ENCODE measurements around the gene TRA2A. TPM values are rescaled to one million over a fixed set of nuclear protein-coding genes. Genes with fewer than 3 reads are reported as not detected.

The TRA2A gene
- total RNA-seq, 4 donors from 2014 or later, result 42.7 to 91.3 (median 50.2) TPM

DNA sequence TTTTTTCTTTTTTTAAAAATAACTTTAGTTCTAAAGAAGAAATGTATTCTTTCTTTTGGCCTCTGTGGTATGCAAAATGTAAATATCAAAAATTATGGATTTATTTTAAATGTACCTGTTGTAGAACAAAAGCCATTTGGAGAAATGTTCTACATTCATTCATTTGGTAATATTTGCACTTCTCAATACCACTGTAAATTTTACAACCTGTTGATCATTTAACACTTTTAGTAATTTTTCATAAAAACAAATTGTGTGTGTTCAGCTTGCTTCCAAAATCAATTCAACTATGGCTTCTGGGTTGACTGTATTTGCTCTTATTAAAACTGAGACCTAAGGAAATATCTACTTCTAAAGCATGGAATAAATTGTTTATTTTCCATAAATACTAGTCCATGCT, 59.2 kb downstream of the TRA2A start:
- TF ChIP-seq CTCF (IDR thresholded peaks at IDR 0.05; ENCODE audit: low read depth), result no peak

GRCh38 chr7:23472046-23472445, 59.7 kb downstream of the TRA2A start:
- no peak for TF ChIP-seq CTCF (IDR thresholded peaks at IDR 0.05; ENCODE audit: low read depth)

- no peak for TF ChIP-seq CTCF (IDR thresholded peaks at IDR 0.05; ENCODE audit: low read depth)
Observed at GRCh38 chr7:23471106-23471859, 60.5 kb downstream of the TRA2A start.

DNA sequence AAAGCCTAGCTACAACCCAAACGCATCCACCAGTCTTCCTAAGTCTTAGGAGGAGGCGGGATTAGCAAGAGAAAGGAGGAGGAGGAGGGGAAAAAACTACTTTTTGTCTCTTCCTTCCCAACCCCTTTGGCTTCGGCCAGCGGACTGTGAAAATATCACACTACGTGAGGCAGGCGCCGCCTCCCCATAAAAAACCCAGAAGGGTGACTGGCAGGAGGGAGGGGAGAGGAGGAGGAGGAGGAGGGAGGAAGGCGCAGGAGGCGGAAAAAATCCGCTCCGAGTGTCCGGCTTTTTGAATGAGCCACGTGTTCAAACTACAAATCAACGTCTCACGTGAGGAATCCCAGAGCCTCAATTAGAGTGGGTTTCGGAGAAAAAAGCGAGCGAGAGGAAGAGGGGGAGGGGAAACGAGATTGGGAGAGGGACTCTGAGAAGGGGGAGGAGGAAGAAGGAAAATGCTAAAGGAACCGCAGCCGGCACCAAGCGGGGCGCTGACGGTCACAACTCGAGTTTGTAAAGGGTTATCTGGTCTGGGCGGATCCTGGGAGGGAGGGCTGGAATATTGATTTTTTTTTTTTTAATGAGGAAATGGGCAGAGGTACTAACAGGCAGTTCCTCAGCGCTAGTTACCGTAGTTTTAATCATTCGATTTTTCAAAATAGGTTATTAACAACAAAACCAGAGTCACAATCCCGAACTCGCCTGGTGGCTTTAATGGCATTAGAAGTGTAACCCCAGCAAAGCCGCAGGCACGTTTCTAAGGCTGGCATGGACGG, 61.3 kb downstream of the TRA2A start, which contains the start of gene IGF2BP3:
TSS of gene IGF2BP3 (minus strand) at position 162 of the 776 bp plus-strand sequence. CDS start 381 bp downstream, outside the sequence.
- no peak for TF ChIP-seq CTCF (IDR thresholded peaks at IDR 0.05; ENCODE audit: low read depth)

- no peak for TF ChIP-seq CTCF (IDR thresholded peaks at IDR 0.05; ENCODE audit: low read depth)
Observed at GRCh38 chr7:23469961-23470250, 61.9 kb downstream of the TRA2A start.

DNA sequence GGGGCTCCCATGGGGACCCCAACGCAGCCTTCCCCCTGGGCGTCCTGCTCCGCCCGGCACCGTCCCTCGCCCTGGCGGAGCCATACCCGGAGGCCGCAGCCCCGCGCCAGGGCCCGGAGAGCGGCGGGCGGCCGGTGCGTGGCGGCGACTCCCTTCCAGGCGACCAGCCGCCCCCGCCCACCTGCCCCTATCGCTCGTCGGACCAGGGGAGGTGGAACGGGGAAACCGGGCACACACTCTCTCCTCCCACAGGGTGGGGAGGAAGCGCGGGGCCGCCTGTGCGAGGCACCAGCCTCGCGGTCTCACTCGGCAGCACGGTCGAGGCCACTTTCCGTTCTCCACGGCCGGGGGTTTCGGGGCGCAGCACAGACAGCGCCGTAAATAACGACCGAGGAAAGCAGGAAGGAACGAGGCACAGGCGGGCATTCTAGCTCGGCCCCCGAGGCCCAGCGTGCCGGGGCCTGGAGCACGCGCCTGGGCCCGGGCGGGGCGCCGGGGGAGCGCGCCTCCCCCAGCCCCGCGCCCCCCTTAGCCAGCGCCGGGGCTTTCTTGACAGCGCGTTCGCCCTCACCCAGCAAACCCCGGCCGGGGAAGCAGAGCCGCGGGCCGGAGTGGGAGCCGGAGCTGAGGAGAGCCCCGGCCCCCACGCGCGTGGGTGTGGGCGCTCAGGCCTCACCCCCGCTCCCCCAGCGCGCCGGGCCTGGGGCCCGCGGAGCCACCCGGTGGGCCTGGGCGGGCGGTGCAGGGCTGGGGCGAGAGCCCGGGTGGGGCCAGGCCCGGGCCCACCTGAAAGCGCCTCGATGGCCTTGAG, 62.4 kb downstream of the TRA2A start:
- no peak for TF ChIP-seq CTCF (IDR thresholded peaks at IDR 0.05; ENCODE audit: low read depth)
